ENCODE measurements around the gene MX2. TPM values are rescaled to one million over a fixed set of nuclear protein-coding genes. Genes with fewer than 3 reads are reported as not detected.

Gene MX2
- total RNA-seq, 2 donors from 2014 or later, result 22.4 to 22.9 TPM

- Histone ChIP-seq H3K27ac (no peak overlapping the region), H3K4me1 (ENCODE audit: control insufficient read depth in 1 of 2, low read depth in 2 of 2) (no peaks in the 10 kb centered on the region), H3K9me3 (no peaks in the 10 kb centered on the region), H3K27me3 (replicated peaks; ENCODE audit: insufficient read depth) (no peaks in the 10 kb centered on the region), H3K4me3 (no peak overlapping the region), H3K36me3 (no peaks in the 10 kb centered on the region)
- ATAC-seq (ENCODE audit: insufficient number of reproducible peaks, low FRiP score, low read depth) (no peak), DNase-seq (ENCODE audit: low spot score) (no peak)
- no peak for TF ChIP-seq CTCF (IDR thresholded peaks at IDR 0.05)
Observed at GRCh38 chr21:41344146-41344545, 17.7 kb upstream of the MX2 start.

- Histone ChIP-seq H3K9me3 (no peaks in the 10 kb centered on the region), H3K4me3 (no peak overlapping the region), H3K36me3 (no peaks in the 10 kb centered on the region), H3K27ac (no peak overlapping the region), H3K27me3 (replicated peaks; ENCODE audit: insufficient read depth) (no peaks in the 10 kb centered on the region), H3K4me1 (ENCODE audit: control insufficient read depth in 1 of 2, low read depth in 2 of 2) (no peaks in the 10 kb centered on the region)
- ATAC-seq (ENCODE audit: insufficient number of reproducible peaks, low FRiP score, low read depth), result no peak
- DNase-seq (ENCODE audit: low spot score), result no peak
- TF ChIP-seq CTCF (IDR thresholded peaks at IDR 0.05), result no peak
Observed at GRCh38 chr21:41345356-41345755, 16.5 kb upstream of the MX2 start.

- Histone ChIP-seq H3K4me3 (no peak overlapping the region), H3K9me3 (no peaks in the 10 kb centered on the region), H3K27me3 (replicated peaks; ENCODE audit: insufficient read depth) (no peaks in the 10 kb centered on the region), H3K36me3 (no peaks in the 10 kb centered on the region), H3K27ac (no peak overlapping the region), H3K4me1 (ENCODE audit: control insufficient read depth in 1 of 2, low read depth in 2 of 2) (no peaks in the 10 kb centered on the region)
- no peak for ATAC-seq (ENCODE audit: insufficient number of reproducible peaks, low FRiP score, low read depth)
- DNase-seq (ENCODE audit: low spot score), result no peak
- no peak for TF ChIP-seq CTCF (IDR thresholded peaks at IDR 0.05)
Observed at GRCh38 chr21:41345934-41346685, 15.7 kb upstream of the MX2 start.

- no peaks in the 10 kb centered on the region for H3K27me3 ChIP-seq (replicated peaks; ENCODE audit: insufficient read depth)
- H3K4me3 ChIP-seq, result no peak overlapping the region
- no peak for TF ChIP-seq CTCF (IDR thresholded peaks at IDR 0.05)
- H3K4me1 ChIP-seq (ENCODE audit: control insufficient read depth in 1 of 2, low read depth in 2 of 2), result no peaks in the 10 kb centered on the region
- ATAC-seq (ENCODE audit: insufficient number of reproducible peaks, low FRiP score, low read depth) (no peak), DNase-seq (ENCODE audit: low spot score) (no peak)
- H3K36me3 ChIP-seq, result no peaks in the 10 kb centered on the region
- no peak overlapping the region for H3K27ac ChIP-seq
- H3K9me3 ChIP-seq, result no peaks in the 10 kb centered on the region
Observed at GRCh38 chr21:41346758-41347157, 15.1 kb upstream of the MX2 start.

GRCh38 chr21:41348434-41348833 lies 13.4 kb upstream of the MX2 start:
- TF ChIP-seq CTCF (IDR thresholded peaks at IDR 0.05), result no peak
- no peak for ATAC-seq (ENCODE audit: insufficient number of reproducible peaks, low FRiP score, low read depth)
- Histone ChIP-seq H3K27ac (no peak overlapping the region), H3K4me1 (ENCODE audit: control insufficient read depth in 1 of 2, low read depth in 2 of 2) (no peaks in the 10 kb centered on the region), H3K4me3 (no peak overlapping the region), H3K36me3 (no peaks in the 10 kb centered on the region), H3K9me3 (no peaks in the 10 kb centered on the region), H3K27me3 (replicated peaks; ENCODE audit: insufficient read depth) (no peaks in the 10 kb centered on the region)
- DNase-seq (ENCODE audit: low spot score), result no peak
